ENCODE results near the gene SPTBN1. TPM values are rescaled to one million over a fixed set of nuclear protein-coding genes. Genes with fewer than 3 reads are reported as not detected.

Gene SPTBN1
- total and polyA plus RNA-seq, 8 donors = 28.7 to 475 (median 193) TPM

DNA sequence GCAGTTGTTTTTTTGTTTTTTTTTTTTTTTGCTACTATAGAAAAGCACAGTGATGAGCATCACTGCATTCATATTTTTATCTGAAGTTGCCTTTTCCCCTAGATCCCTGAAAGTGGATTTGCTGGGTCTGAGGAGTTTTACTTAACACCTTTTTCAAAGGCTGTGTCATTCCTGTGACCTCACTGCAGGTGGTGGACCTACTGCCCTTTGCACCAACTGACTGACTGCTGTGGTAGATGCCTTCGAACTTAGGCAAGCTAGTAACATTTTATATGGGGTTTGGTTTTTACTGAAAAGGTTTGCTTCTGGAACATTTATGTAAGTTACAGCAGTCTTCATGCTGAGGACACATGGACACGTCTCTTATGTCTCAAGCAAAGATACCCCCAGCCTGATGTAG lies 36.2 kb downstream of the SPTBN1 start:
- TF ChIP-seq POLR2A (IDR thresholded peaks at IDR 0.05) (no peak), EP300 (IDR thresholded peaks at IDR 0.05) (no peak), POLR2AphosphoS5 (IDR thresholded peaks at IDR 0.05) (no peak)
- TF ChIP-seq, protein P1, sequence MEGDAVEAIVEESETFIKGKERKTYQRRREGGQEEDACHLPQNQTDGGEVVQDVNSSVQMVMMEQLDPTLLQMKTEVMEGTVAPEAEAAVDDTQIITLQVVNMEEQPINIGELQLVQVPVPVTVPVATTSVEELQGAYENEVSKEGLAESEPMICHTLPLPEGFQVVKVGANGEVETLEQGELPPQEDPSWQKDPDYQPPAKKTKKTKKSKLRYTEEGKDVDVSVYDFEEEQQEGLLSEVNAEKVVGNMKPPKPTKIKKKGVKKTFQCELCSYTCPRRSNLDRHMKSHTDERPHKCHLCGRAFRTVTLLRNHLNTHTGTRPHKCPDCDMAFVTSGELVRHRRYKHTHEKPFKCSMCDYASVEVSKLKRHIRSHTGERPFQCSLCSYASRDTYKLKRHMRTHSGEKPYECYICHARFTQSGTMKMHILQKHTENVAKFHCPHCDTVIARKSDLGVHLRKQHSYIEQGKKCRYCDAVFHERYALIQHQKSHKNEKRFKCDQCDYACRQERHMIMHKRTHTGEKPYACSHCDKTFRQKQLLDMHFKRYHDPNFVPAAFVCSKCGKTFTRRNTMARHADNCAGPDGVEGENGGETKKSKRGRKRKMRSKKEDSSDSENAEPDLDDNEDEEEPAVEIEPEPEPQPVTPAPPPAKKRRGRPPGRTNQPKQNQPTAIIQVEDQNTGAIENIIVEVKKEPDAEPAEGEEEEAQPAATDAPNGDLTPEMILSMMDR (IDR thresholded peaks at IDR 0.05) = no peak
- no peak for DNase-seq
- 76 to 83% (median 80%) methylated on average over 2 of the region's 2 CpGs for WGBS, 5 donors

DNA sequence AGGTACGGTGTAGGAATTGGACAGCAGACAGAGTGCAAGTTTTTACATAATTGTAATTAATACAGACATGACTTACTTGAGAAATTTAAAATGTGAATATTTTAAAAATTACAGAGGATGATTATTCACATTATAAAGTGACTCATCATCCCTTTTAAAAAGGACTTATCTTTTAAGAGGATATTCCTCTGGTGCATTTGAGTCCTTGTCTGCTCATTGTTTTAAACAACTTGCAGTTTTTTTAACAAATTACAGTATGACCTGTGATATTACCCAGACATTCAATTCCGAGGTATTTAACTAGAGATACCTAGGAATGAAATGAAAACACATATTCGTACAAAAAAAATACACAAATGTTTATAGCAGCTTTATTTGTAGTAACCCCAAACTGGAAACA lies 38.0 kb downstream of the SPTBN1 start:
- DNase-seq = no peak
- WGBS, 5 donors = 67 to 84% (median 81%) methylated on average over 3 of the region's 3 CpGs
- Histone ChIP-seq H3K36me3 (no peaks in the 10 kb centered on the region), H3K27ac (no peak overlapping the region), H3K4me3 (no peak overlapping the region), H3K9me3 (no peaks in the 10 kb centered on the region), H3K4me1 (peaks cover 4 to 41% (median 25%) of the 10 kb centered on the region in 4 donors), H3K27me3 (no peaks in the 10 kb centered on the region)
- intact Hi-C loops (cut with DNase I; ENCODE audit: low total_unique reads) = no loop called here
- TF ChIP-seq, protein P1 (IDR thresholded peaks at IDR 0.05) = no peak
- no peak for TF ChIP-seq EP300 (IDR thresholded peaks at IDR 0.05)
- TF ChIP-seq POLR2AphosphoS5 (IDR thresholded peaks at IDR 0.05) = no peak
- TF ChIP-seq POLR2A (IDR thresholded peaks at IDR 0.05) = no peak

More for the DNA sequence above, 36.2 kb downstream of the SPTBN1 start:
- Histone ChIP-seq H3K36me3 (no peaks in the 10 kb centered on the region), H3K27ac (no peak overlapping the region), H3K27me3 (no peaks in the 10 kb centered on the region), H3K4me3 (no peak overlapping the region), H3K4me1 (peaks cover under 1 to 35% (median 18%) of the 10 kb centered on the region in 4 donors), H3K9me3 (no peaks in the 10 kb centered on the region)
- intact Hi-C loops (cut with DNase I; ENCODE audit: low total_unique reads) = no loop called here

DNA sequence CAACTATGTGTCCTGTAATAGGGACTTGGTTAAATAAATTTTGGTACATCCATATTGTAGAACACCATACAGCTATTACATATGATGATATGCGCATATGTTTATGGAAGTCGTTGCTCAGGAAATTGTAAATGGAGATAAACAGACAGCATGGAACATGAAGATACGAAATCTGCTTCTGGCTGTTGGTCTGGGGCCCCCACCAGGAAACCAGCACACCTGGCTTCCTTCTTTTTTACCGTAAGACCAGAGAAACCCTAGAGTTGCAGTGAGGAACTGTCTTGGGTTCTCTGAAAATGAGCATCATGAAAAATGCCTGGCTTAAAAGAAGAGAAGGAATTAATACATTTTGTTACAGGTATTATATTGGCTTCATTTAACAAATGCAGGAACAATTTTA lies 40.8 kb downstream of the SPTBN1 start:
- 74 to 84% (median 78%) methylated on average over 4 of the region's 4 CpGs for WGBS, 5 donors
- no peak for DNase-seq
- Histone ChIP-seq H3K9me3 (no peaks in the 10 kb centered on the region), H3K27ac (peak overlapping the region in 1 of 5 donors; percentile 10), H3K4me3 (no peak overlapping the region), H3K27me3 (no peaks in the 10 kb centered on the region), H3K36me3 (no peaks in the 10 kb centered on the region), H3K4me1 (peaks cover 17 to 51% (median 32%) of the 10 kb centered on the region in 4 donors)
- TF ChIP-seq, protein P1 (IDR thresholded peaks at IDR 0.05) = no peak
- no peak for TF ChIP-seq EP300 (IDR thresholded peaks at IDR 0.05)
- TF ChIP-seq POLR2A (IDR thresholded peaks at IDR 0.05) = no peak
- TF ChIP-seq POLR2AphosphoS5 (IDR thresholded peaks at IDR 0.05) = no peak
- intact Hi-C loops (cut with DNase I; ENCODE audit: low total_unique reads) = no loop called here

DNA sequence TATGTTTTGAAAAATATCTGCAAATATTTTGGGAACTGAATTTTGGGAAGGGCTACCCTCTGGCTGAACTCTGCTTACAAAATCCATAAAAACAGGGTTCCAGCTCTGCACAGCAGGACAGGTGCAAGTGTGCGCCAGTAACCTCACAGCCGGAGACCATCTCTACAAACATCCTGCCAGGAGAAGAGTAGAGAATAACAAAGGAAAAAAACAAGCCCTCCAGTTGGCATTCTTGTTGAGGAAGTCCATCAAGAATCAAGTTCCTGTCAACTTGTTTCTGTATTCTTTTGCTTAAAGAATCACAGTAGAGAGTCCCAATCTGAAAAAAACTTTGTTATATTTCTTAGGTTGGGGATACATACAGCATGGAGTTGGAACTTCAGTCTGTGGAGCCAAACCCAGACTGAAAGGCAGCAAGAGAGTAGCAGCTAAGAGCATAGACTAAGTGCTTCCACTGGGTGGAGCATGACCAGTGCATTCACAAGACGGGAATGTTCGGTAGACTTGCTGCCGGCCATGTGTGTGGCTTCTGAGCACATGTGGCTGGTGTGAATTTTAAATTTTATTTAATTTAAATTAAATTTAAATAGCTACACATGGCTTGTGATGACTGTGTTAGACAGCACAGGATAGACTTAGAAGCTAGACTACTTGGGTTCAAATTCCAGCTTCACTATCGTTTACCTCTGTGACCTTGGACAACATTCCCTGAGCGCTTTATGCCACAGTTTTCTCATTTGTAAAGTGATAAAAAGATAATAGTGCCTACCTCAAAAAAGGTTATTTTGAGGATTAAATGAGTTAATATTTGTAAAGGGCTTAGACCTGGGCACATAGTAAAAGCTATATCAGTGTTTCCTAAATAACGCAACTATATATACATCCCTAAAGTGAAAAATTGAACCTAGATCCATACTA lies 41.9 kb downstream of the SPTBN1 start:
- 70 to 83% (median 76%) methylated on average over 8 of the region's 8 CpGs for WGBS, 5 donors
- Histone ChIP-seq H3K27ac (peak overlapping the region in 2 of 5 donors; percentile 4 to 10), H3K9me3 (no peaks in the 10 kb centered on the region), H3K36me3 (no peaks in the 10 kb centered on the region), H3K4me1 (peaks cover 18 to 62% (median 34%) of the 10 kb centered on the region in 4 donors), H3K27me3 (no peaks in the 10 kb centered on the region), H3K4me3 (no peak overlapping the region)
- peak in 1 of 2 donors; percentile 65 for DNase-seq
- intact Hi-C loops (cut with DNase I; ENCODE audit: low total_unique reads) = no loop called here
- TF ChIP-seq POLR2A (IDR thresholded peaks at IDR 0.05) (no peak), EP300 (IDR thresholded peaks at IDR 0.05) (no peak)
- TF ChIP-seq, protein P1 (IDR thresholded peaks at IDR 0.05) = no peak

All from stomach (tissue), 9 donors.